A549 treated with DMSO at 1 μM for 4 hours (cell line): ENCODE data around the gene SLC19A1. TPM values are rescaled to one million over a fixed set of nuclear protein-coding genes. Genes with fewer than 3 reads are reported as not detected.

Source experiments
- total RNA-seq: library from RNA; stranded (reverse); fragments of 200-300 nt; extraction: Qiagen RNA extraction; gene quantifications from 5 replicates; pipeline ENCODE4 v1.2.3, GENCODE V29; 2022; ENCODE audit warnings: low read depth

SLC19A1 gene
- total RNA-seq, result 18.2 to 24.9 TPM (median 23.1 TPM) in 5 replicates

GRCh38 chr21:45542242-45542666, at the start of gene SLC19A1:
Gene SLC19A1, minus strand, starts transcription at chr21:45542440. Its CDS starts 4,481 bp downstream, at chr21:45537959.

Other genes with a start within 250 kb of the SLC19A1 start
- gene COL18A1, start 137.3 kb downstream of the SLC19A1 start, total RNA-seq, result 127 to 167 TPM (median 144 TPM) in 5 replicates
- gene PCBP3, start 101.3 kb upstream of the SLC19A1 start, total RNA-seq, result 0.80 to 1.3 TPM (median 1.1 TPM) in 5 replicates